Caco-2 (cell line): ENCODE measurements around the gene IGFBP2. TPM values are rescaled to one million over a fixed set of nuclear protein-coding genes. Genes with fewer than 3 reads are reported as not detected.

ENCODE experiments used
- BruUV-seq: library from RNA; stranded (reverse); fragments of 400-500 nt; replicated peaks from 2 replicates; lab custom pipeline; 2021; lab: Mats Ljungman, UMichigan
- CTCF ChIA-PET: fragments of 300-600 bp; sonication (Branson Sonifier 250); formaldehyde crosslinking; loops from one replicate; lab custom pipeline; 2022; ENCODE audit warnings: antibody characterized with exemption; lab: Charles Lee
- POLR2A ChIA-PET: fragments of 300-600 bp; sonication (Branson Sonifier 250); formaldehyde crosslinking; loops from one replicate; lab custom pipeline; 2022; ENCODE audit warnings: antibody characterized with exemption; lab: Charles Lee
- DNase-seq, 2 experiments: peaks; one replicate each; pipeline versions ENCODE4 v3.0.0 to v3.0.0-alpha.2; 2020 to 2022
- H3K27me3 ChIP-seq: replicated peaks from 2 replicates; pipeline ENCODE4 v1.6.0; 2011; ENCODE audit warnings: low read length; ENCODE audit not compliant: control insufficient read depth, insufficient read depth
- H3K36me3 ChIP-seq: 2 replicates; pipeline ENCODE4 v1.5.1; 2011; ENCODE audit warnings: low read length; ENCODE audit not compliant: control insufficient read depth, insufficient read depth
- H3K4me1 ChIP-seq: fragments of 250-450 bp; sonication (Bioruptor Pico); 2 replicates; pipeline ENCODE4 v1.5.1; 2020; ENCODE audit warnings: mild to moderate bottlenecking
- H3K4me3 ChIP-seq: 2 replicates; pipeline ENCODE4 v1.5.1; 2011; ENCODE audit warnings: low read depth, mild to moderate bottlenecking, control low read depth, low read length
- H3K9me3 ChIP-seq: fragments of 250-450 bp; sonication (Bioruptor Pico); 2 replicates; pipeline ENCODE4 v1.5.1; 2020; ENCODE audit warnings: mild to moderate bottlenecking, moderate library complexity
- H3K27ac Mint-ChIP-seq: one replicate; pipeline ENCODE4 v1.8.0; 2022; ENCODE audit warnings: mixed read lengths; ENCODE audit not compliant: unreplicated experiment
- H3K27me3 Mint-ChIP-seq: one replicate; pipeline ENCODE4 v1.8.0; 2022; ENCODE audit warnings: mixed read lengths; ENCODE audit not compliant: insufficient read depth, unreplicated experiment
- H3K36me3 Mint-ChIP-seq: one replicate; pipeline ENCODE4 v1.8.0; 2022; ENCODE audit warnings: mild to moderate bottlenecking, mixed read lengths; ENCODE audit not compliant: insufficient read depth, unreplicated experiment
- H3K4me1 Mint-ChIP-seq: one replicate; pipeline ENCODE4 v1.8.0; 2022; ENCODE audit warnings: low read depth, mixed read lengths; ENCODE audit not compliant: unreplicated experiment
- H3K4me3 Mint-ChIP-seq: one replicate; pipeline ENCODE4 v1.8.0; 2022; ENCODE audit warnings: mild to moderate bottlenecking, moderate library complexity, mixed read lengths; ENCODE audit not compliant: unreplicated experiment
- H3K9me3 Mint-ChIP-seq: one replicate; pipeline ENCODE4 v1.8.0; 2022; ENCODE audit warnings: mixed read lengths; ENCODE audit not compliant: unreplicated experiment
- intact Hi-C: fragments of 100-400 bp; cut with micrococcal nuclease; formaldehyde crosslinking; loops from one replicate; pipeline ENCODE4 v1.10.0; 2022; ENCODE audit not compliant: unreplicated experiment
- total RNA-seq: library from RNA; stranded (reverse); gene quantifications from 2 replicates; pipeline ENCODE4 v1.2.3, GENCODE V29; 2022
- TF ChIP-seq, protein P1 (sequence below), 2 experiments: fragments of 200-600 bp in 1 of 2; IDR thresholded peaks; 1 replicate in 1 of 2; 2 replicates in 1 of 2; pipeline versions ENCODE4 v1.5.1 to v1.8.0; 2011 to 2022; ENCODE audit warnings: antibody characterized with exemption in 1 of 2, control low read depth in 1 of 2, inconsistent platforms in 1 of 2, low read depth in 1 of 2, low read length in 1 of 2, mild to moderate bottlenecking in 1 of 2, moderate library complexity in 1 of 2; ENCODE audit not compliant: insufficient read depth in 1 of 2, severe bottlenecking in 1 of 2, unreplicated experiment in 1 of 2

The IGFBP2 gene
- total RNA-seq, 1 experiment from 2014 or later, result 6.6 TPM

DNA sequence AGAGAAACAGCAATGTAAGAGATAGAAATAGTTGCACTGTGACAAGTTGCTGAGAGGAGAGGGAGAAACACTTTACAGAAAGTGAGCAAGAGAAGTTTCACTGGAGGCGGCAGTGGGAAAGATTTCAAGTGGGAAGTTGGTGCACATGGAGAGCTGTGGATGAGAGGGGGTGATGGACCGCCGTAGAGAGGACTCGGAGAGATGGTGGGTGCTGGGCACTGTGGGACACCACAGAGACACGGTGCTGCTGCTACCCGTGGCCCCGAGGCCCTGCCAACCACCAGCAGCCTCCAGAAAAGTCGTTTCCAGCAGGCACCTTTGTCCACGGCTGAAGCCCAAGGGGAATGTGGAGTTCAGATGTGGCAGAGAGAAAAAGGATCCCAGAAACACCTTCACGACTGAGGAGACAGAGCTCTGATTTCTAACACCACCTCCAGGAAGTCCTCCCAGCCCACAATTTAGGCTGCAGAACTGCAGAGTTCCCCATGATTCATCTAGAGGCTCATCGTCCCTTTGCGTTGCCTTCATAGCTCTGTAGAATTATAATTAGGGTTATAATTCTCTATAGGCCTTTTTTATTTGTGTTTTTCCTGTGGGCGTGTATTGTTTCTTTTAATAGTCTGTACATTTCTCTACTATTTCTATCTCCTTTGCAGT lies 15.9 kb upstream of the IGFBP2 start:
- TF ChIP-seq, protein P1, sequence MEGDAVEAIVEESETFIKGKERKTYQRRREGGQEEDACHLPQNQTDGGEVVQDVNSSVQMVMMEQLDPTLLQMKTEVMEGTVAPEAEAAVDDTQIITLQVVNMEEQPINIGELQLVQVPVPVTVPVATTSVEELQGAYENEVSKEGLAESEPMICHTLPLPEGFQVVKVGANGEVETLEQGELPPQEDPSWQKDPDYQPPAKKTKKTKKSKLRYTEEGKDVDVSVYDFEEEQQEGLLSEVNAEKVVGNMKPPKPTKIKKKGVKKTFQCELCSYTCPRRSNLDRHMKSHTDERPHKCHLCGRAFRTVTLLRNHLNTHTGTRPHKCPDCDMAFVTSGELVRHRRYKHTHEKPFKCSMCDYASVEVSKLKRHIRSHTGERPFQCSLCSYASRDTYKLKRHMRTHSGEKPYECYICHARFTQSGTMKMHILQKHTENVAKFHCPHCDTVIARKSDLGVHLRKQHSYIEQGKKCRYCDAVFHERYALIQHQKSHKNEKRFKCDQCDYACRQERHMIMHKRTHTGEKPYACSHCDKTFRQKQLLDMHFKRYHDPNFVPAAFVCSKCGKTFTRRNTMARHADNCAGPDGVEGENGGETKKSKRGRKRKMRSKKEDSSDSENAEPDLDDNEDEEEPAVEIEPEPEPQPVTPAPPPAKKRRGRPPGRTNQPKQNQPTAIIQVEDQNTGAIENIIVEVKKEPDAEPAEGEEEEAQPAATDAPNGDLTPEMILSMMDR (IDR thresholded peaks at IDR 0.05; ENCODE audit: insufficient read depth in 1 of 2, low read depth in 1 of 2, low read length in 1 of 2, severe bottlenecking in 1 of 2, unreplicated experiment in 1 of 2), result no peak
- no peaks in the 10 kb centered on the region for H3K36me3 Mint-ChIP-seq
- no TSS peak for BruUV-seq
- peaks cover 10% of the 10 kb centered on the region for H3K4me1 Mint-ChIP-seq
- POLR2A ChIA-PET, result no interaction called here
- Histone ChIP-seq H3K4me1 (peaks cover 3% of the 10 kb centered on the region; the same call in 1 of the 2 replicates), H3K36me3 (no peaks in the 10 kb centered on the region), H3K4me3 (no peak overlapping the region), H3K9me3 (no peaks in the 10 kb centered on the region), H3K27me3 (no peaks in the 10 kb centered on the region)
- no peak overlapping the region for H3K27ac Mint-ChIP-seq
- H3K27me3 Mint-ChIP-seq, result peaks cover 3% of the 10 kb centered on the region
- no peak for DNase-seq
- H3K9me3 Mint-ChIP-seq, result no peaks in the 10 kb centered on the region
- H3K4me3 Mint-ChIP-seq, result no peak overlapping the region
- intact Hi-C loops, result no loop called here
- CTCF ChIA-PET, result no interaction called here

- H3K36me3 ChIP-seq, result no peaks in the 10 kb centered on the region
- no peaks in the 10 kb centered on the region for H3K27me3 ChIP-seq
- POLR2A ChIA-PET, result no interaction called here
- no peak overlapping the region for H3K4me3 ChIP-seq
- DNase-seq, result no peak
- H3K9me3 Mint-ChIP-seq, result no peaks in the 10 kb centered on the region
- TF ChIP-seq, protein P1 (IDR thresholded peaks at IDR 0.05; ENCODE audit: insufficient read depth in 1 of 2, low read depth in 1 of 2, low read length in 1 of 2, severe bottlenecking in 1 of 2, unreplicated experiment in 1 of 2), result no peak
- H3K4me3 Mint-ChIP-seq, result no peak overlapping the region
- peaks cover 3% of the 10 kb centered on the region; the same call in 1 of the 2 replicates for H3K4me1 ChIP-seq
- no peaks in the 10 kb centered on the region for H3K27me3 Mint-ChIP-seq
- CTCF ChIA-PET, result no interaction called here
- H3K27ac Mint-ChIP-seq, result no peak overlapping the region
- BruUV-seq, result no TSS peak
- H3K9me3 ChIP-seq, result no peaks in the 10 kb centered on the region
- H3K4me1 Mint-ChIP-seq, result peaks cover 10% of the 10 kb centered on the region
- H3K36me3 Mint-ChIP-seq, result no peaks in the 10 kb centered on the region
- intact Hi-C loops, result no loop called here
Observed at GRCh38 chr2:216618785-216619184, 14.4 kb upstream of the IGFBP2 start.

DNA sequence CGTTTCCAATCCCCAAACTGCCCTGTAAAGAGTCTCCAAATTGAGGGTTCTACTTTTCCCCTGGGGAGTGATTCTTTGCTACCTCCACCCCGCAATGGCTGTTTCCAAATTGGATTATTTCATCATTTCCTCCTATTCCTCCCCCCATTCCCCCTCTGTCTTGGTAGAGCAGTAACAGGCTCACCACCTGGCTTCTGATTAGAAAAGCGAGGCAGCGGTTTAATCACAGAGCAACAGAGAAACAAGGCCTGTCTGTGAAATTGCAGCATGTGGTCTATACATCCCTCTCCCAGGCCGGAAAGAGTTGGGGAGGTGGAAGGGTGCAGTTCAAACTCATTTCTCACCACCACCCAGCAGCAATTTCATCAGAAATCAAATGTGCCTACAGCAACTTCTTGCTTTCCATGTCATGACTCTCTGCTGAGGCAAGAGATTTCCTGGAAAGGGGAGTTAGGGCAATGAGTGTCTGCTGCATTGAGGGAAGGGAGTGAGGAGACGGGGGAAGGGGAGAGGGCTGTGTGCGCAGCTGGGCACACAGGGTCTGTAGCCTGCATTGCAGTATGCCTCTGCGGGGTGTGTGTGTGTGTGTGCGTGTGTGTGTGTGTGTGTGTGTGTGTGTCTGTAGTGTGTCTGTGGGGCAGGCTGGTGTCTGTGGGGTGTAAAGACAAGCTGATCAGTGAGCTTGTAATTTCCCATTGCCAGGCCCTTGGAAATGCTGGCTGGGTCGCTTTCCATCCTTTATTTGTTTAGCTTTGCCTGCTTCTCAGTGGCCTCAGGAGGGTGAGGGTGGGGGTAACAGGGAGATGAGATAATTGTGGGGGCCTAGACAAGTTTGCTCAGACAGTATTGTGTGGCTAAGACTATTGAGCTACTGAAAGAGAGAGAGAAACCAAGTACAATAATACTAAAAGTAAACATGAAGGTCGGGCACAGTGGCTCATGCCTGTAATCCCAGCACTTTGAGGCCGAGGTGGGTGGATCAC lies 13.5 kb upstream of the IGFBP2 start:
- H3K9me3 Mint-ChIP-seq, result no peaks in the 10 kb centered on the region
- no peak overlapping the region for H3K4me3 Mint-ChIP-seq
- peaks cover 10% of the 10 kb centered on the region for H3K4me1 Mint-ChIP-seq
- H3K27me3 Mint-ChIP-seq, result no peaks in the 10 kb centered on the region
- Histone ChIP-seq H3K4me1 (peaks cover 3% of the 10 kb centered on the region; the same call in 1 of the 2 replicates), H3K9me3 (no peaks in the 10 kb centered on the region), H3K4me3 (no peak overlapping the region), H3K27me3 (no peaks in the 10 kb centered on the region), H3K36me3 (no peaks in the 10 kb centered on the region)
- H3K27ac Mint-ChIP-seq, result no peak overlapping the region
- peak in 1 of 2 experiments; percentile 18 for DNase-seq
- ChIA-PET CTCF (interaction anchor here (1.0 kb wide), 1 partner anchor 15 kb away, joined by 4 read pairs; no protein-coding TSS in a partner anchor), POLR2A (no interaction called here)
- H3K36me3 Mint-ChIP-seq, result no peaks in the 10 kb centered on the region
- BruUV-seq, result no TSS peak
- intact Hi-C loops, result no loop called here
- TF ChIP-seq, protein P1 (IDR thresholded peaks at IDR 0.05; ENCODE audit: insufficient read depth in 1 of 2, low read depth in 1 of 2, low read length in 1 of 2, severe bottlenecking in 1 of 2, unreplicated experiment in 1 of 2), result no peak
